Heart right ventricle (tissue), 16 donors: ENCODE measurements around the gene LHX4. TPM values are rescaled to one million over a fixed set of nuclear protein-coding genes. Genes with fewer than 3 reads are reported as not detected.

Source experiments
- ATAC-seq, 8 donors: fragments of 200-7000 bp; cut with Tn5 transposase; one replicate each; pipeline ENCODE4 v1.9.1; 2020; ENCODE audit warnings: mild to moderate bottlenecking in 8 of 8, moderate library complexity in 8 of 8, moderate number of reproducible peaks in 1 of 8
- DNase-seq, 2 donors: peaks; one replicate each; pipeline ENCODE4 v3.0.0-alpha.2; 2020
- H3K27ac ChIP-seq, 10 donors: fragments of 200-600 bp; sonication (generic) in 2 of 10; one replicate each; pipeline versions ENCODE4 v1.5.0 to v1.8.0; 2020 to 2022; ENCODE audit warnings: mild to moderate bottlenecking in 3 of 10
- H3K27me3 ChIP-seq, 7 donors: fragments of 200-600 bp; one replicate each; pipeline ENCODE4 v1.8.0; 2021 to 2022; ENCODE audit warnings: mild to moderate bottlenecking in 2 of 7
- H3K36me3 ChIP-seq, 9 donors: fragments of 200-600 bp; sonication (generic) in 1 of 9; one replicate each; pipeline versions ENCODE4 v1.5.0 to v1.8.0; 2020 to 2022; ENCODE audit warnings: mild to moderate bottlenecking in 2 of 9
- H3K4me1 ChIP-seq, 9 donors: fragments of 200-600 bp; sonication (generic) in 1 of 9; one replicate each; pipeline versions ENCODE4 v1.5.0 to v1.8.0; 2020 to 2022; ENCODE audit warnings: mild to moderate bottlenecking in 4 of 9
- H3K4me3 ChIP-seq, 10 donors: fragments of 200-600 bp; sonication (generic) in 2 of 10; one replicate each; pipeline versions ENCODE4 v1.5.0 to v1.8.0; 2020 to 2022; ENCODE audit warnings: mild to moderate bottlenecking in 7 of 10, moderate library complexity in 2 of 10
- H3K9me3 ChIP-seq, 11 donors: fragments of 200-600 bp in 10 of 11; sonication (generic) in 2 of 11; one replicate each; pipeline versions ENCODE4 v1.5.0 to v1.8.0; 2013 to 2022; ENCODE audit warnings: mild to moderate bottlenecking in 2 of 11, control low read depth in 1 of 11, moderate library complexity in 1 of 11
- CTCF ChIP-seq, 9 donors: fragments of 200-600 bp; sonication (generic) in 2 of 9; IDR thresholded peaks; one replicate each; pipeline versions ENCODE4 v1.5.0 to v1.8.0; 2021 to 2022; ENCODE audit warnings: antibody characterized with exemption in 9 of 9, mild to moderate bottlenecking in 5 of 9, moderate library complexity in 1 of 9
- WGBS, 2 donors: extraction: QIAGEN DNeasy Blood & Tissue Kit; methylation state at CpG; one replicate each; pipeline ENCODE4 v1.1.7; 2013; ENCODE audit warnings: inconsistent platforms in 1 of 2; 5-methylcytosine and 5-hydroxymethylcytosine counted together
- intact Hi-C, 10 donors: fragments of 100-400 bp; cut with DNase I; formaldehyde crosslinking; loops; one replicate each; pipeline versions ENCODE4 v1.11.1 to v1.14.2; 2022
- polyA plus RNA-seq, 2 donors: library from polyadenylated mRNA; stranded (reverse); fragments of 200-250 nt; gene quantifications; one replicate each; pipeline ENCODE4 v1.2.3, GENCODE V29; 2013
- total RNA-seq, 10 donors: library from RNA; stranded (reverse); fragmentation: NEBNext Ultra II Directional in 3 of 10; extraction: Animal tissue kit (Norgen Biotek cat#: 25700) in 3 of 10; gene quantifications; one replicate each; pipeline versions ENCODE4 v1.2.1 to v1.2.4, GENCODE V29; 2021 to 2023
- donor health status: Arrhythmogenic right ventricular cardiomyopathy.
- donor health status: ischemic (EF 13 %, LVEDD 7.1; RV severe dilation, severe dysfunction).
- donor health status: healthy with polysubstance abuse.
- donor health status: DM: no; HTN: yes; CAD: no.
- donor health status: DM: no; HTN: no; CAD: no.
- donor health status: ischemic (EF 25% LVEDD 6.9; RV normal size, moderate dysfunction).
- donor health status: ischemic (EF 25% LVEDD 5.7; RV mildly dilated, moderate dysfunction).
- donor health status: healthy.
- donor health status: DM: yes; HTN: yes; CAD: no.
- donor health status: Ischemic cardiomyopathy.
- donor health status: ischemic (EF 35%, LVEDD 5.7; RV mildly dilated, moderate dysfunction).
- donor health status: nonischemic (EF 11% LVEDD 7.7; RV severe dilation, severe dysfunction).
- donor health status: DM: yes; HTN: yes; CAD: no.
- donor health status: PGD.
- donor health status: ischemic (EF 29% LVEDD 5.4; RV normal size, mild dysfunction).
- donor health status: nonischemic (EF 23%, LVEDD 6.1; RV moderate dilation, normal function).

Gene LHX4
- total and polyA plus RNA-seq, 12 donors, result under 0.01 TPM; not detected in 11

DNA sequence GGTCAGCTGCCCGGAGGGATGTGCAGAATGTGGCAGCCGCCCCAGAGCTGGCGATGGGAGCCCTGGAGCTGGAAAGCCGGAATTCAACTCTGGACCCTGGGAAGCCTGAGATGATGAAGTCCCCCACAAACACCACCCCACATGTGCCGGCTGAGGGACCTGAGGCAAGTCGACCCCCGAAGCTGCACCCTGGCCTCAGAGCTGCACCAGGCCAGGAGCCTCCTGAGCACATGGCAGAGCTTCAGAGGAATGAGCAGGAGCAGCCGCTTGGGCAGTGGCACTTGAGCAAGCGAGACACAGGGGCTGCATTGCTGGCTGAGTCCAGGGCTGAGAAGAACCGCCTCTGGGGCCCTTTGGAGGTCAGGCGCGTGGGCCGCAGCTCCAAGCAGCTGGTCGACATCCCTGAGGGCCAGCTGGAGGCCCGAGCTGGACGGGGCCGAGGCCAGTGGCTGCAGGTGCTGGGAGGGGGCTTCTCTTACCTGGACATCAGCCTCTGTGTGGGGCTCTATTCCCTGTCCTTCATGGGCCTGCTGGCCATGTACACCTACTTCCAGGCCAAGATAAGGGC lies 33.5 kb upstream of the LHX4 start:
- intact Hi-C loops, result loop anchor here in 1 of 10 donors (10.0 kb wide), 1 partner anchor 218 kb away; no protein-coding TSS in a partner anchor
- DNase-seq (no peak), ATAC-seq (no peak)
- 88 to 89% methylated on average over 17 of the region's 17 CpGs for WGBS, 2 donors
- Histone ChIP-seq H3K4me1 (no peaks in the 10 kb centered on the region), H3K9me3 (no peaks in the 10 kb centered on the region), H3K36me3 (peaks cover 0 to 74% (median 7%) of the 10 kb centered on the region in 9 donors), H3K4me3 (no peak overlapping the region), H3K27me3 (no peaks in the 10 kb centered on the region), H3K27ac (no peak overlapping the region)
- TF ChIP-seq CTCF (IDR thresholded peaks at IDR 0.05), result no peak

- no peaks in the 10 kb centered on the region for H3K27me3 ChIP-seq
- no peaks in the 10 kb centered on the region for H3K9me3 ChIP-seq
- DNase-seq (no peak), ATAC-seq (no peak)
- no peak overlapping the region for H3K27ac ChIP-seq
- H3K36me3 ChIP-seq, result peaks cover 0 to 67% (median 7%) of the 10 kb centered on the region in 9 donors
- intact Hi-C loops, result loop anchor here in 1 of 10 donors (10.0 kb wide), 1 partner anchor 218 kb away; no protein-coding TSS in a partner anchor
- no peak overlapping the region for H3K4me3 ChIP-seq
- 77 to 79% methylated on average over 5 of the region's 5 CpGs for WGBS, 2 donors
- no peaks in the 10 kb centered on the region for H3K4me1 ChIP-seq
- TF ChIP-seq CTCF (IDR thresholded peaks at IDR 0.05), result no peak
These were observed 32.8 kb upstream of the LHX4 start for GRCh38 chr1:180197231-180197630.

DNA sequence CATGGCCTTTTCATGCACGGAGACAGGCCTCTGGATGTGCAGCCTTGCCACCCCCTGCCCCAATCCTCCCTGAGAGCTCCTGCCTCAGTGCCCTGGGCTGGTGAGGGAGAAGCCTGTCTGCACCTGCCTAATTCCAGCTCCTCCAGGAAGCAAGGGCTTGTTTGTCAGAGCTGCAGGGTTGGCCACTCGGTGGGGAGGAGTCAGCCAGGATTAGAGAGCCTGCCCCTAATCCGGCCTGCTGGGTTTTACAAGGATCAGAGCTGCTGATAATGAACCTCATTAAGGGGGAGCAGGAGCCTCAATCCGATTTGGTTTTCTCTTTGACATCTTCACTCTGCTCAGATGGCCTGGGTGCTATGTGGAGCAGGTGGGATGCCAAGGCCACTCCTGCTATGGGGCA lies 31.9 kb upstream of the LHX4 start:
- H3K9me3 ChIP-seq, result no peaks in the 10 kb centered on the region
- intact Hi-C loops, result loop anchor here in 1 of 10 donors (10.0 kb wide), 1 partner anchor 217 kb away; no protein-coding TSS in a partner anchor
- no peak overlapping the region for H3K27ac ChIP-seq
- WGBS, 2 donors, result 84 to 87% methylated on average over 4 of the region's 4 CpGs
- no peak for ATAC-seq
- no peak for DNase-seq
- H3K27me3 ChIP-seq, result no peaks in the 10 kb centered on the region
- H3K4me1 ChIP-seq, result no peaks in the 10 kb centered on the region
- no peak for TF ChIP-seq CTCF (IDR thresholded peaks at IDR 0.05)
- H3K4me3 ChIP-seq, result no peak overlapping the region
- peaks cover 0 to 58% (median 7%) of the 10 kb centered on the region in 9 donors for H3K36me3 ChIP-seq

DNA sequence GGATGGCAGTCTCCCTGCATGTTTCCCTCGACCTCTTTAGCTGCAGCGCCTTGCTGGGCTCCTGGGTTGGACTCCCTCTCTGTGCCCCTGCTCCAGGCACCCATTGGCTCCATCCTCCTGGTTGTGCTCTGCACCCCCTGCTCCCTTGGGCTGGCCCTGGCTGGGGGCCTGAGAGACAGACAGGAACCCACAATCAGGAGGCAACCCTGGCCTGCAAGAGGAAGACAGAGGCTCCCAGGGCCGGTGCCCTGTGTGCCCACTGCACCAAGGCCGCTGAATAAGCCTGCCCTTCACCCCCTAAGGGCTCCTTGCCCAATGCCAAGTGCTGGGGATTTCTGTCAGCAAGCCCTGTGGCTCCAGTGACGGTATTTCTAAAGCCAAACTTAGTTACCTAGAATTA lies 31.5 kb upstream of the LHX4 start:
- Histone ChIP-seq H3K27me3 (no peaks in the 10 kb centered on the region), H3K4me3 (no peak overlapping the region), H3K9me3 (no peaks in the 10 kb centered on the region), H3K36me3 (peaks cover 0 to 55% (median 7%) of the 10 kb centered on the region in 9 donors), H3K4me1 (no peaks in the 10 kb centered on the region), H3K27ac (no peak overlapping the region)
- 89 to 95% methylated on average over 5 of the region's 5 CpGs for WGBS, 2 donors
- ATAC-seq (no peak), DNase-seq (no peak)
- no peak for TF ChIP-seq CTCF (IDR thresholded peaks at IDR 0.05)
- intact Hi-C loops, result loop anchor here in 1 of 10 donors (10.0 kb wide), 1 partner anchor 216 kb away; no protein-coding TSS in a partner anchor
